ENCODE results near the gene GPR87. TPM values are rescaled to one million over a fixed set of nuclear protein-coding genes. Genes with fewer than 3 reads are reported as not detected.

The GPR87 gene
- total and polyA plus RNA-seq, 10 donors: not detected

DNA sequence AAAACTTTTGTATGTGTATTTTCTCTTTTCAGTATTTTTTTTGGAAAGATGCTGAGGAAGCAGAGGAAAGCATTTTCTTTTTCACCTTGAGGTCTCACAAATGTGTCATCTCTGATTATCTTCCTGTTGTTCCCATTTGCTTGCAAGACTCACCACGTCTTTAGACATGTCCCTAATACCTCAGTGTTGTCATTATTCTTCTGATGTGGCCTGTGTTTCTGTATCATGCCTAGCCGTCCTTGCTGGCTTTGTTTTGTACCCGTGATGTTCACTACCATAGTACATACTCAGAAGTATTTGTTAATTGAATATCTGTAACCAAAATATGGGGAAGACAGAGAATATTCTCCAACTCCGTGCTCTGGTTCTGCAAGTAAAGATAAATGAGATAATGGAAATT lies 33.2 kb downstream of the GPR87 start:
- H3K9me3 ChIP-seq: no peaks in the 10 kb centered on the region
- TF ChIP-seq CTCF (IDR thresholded peaks at IDR 0.05 in 8 of 11, conservative IDR thresholded peaks at IDR 0.05 in 3 of 11) (peak in 1 of 11 experiments; percentile 2), POLR2AphosphoS5 (IDR thresholded peaks at IDR 0.05) (no peak)
- 67 to 79% (median 70%) methylated on average over 4 of the region's 4 CpGs for WGBS, 5 donors
- H3K27me3 ChIP-seq (replicated peaks in 1 of 7): no peaks in the 10 kb centered on the region
- H3K36me3 ChIP-seq: no peaks in the 10 kb centered on the region
- intact Hi-C loops (cut with DNase I; ENCODE audit: low total_unique reads): loop anchor here (2.0 to 5.0 kb wide), 2 partner anchors 56 to 115 kb away; no protein-coding TSS in a partner anchor
- peaks cover 5 to 40% (median 19%) of the 10 kb centered on the region in 6 donors for H3K4me1 ChIP-seq
- no peak for DNase-seq
- no peak overlapping the region for H3K4me3 ChIP-seq
- H3K27ac ChIP-seq: peak overlapping the region in 2 of 8 donors; percentile 15 to 36

GRCh38 chr3:151282921-151283320 lies 33.7 kb downstream of the GPR87 start:
- Histone ChIP-seq H3K27me3 (replicated peaks in 1 of 7) (no peaks in the 10 kb centered on the region), H3K27ac (no peak overlapping the region), H3K4me3 (no peak overlapping the region), H3K4me1 (peaks cover 8 to 45% (median 23%) of the 10 kb centered on the region in 6 donors), H3K36me3 (no peaks in the 10 kb centered on the region), H3K9me3 (no peaks in the 10 kb centered on the region)
- DNase-seq: no peak
- intact Hi-C loops (cut with DNase I; ENCODE audit: low total_unique reads): loop anchor here (2.0 to 5.0 kb wide), 2 partner anchors 56 to 114 kb away; no protein-coding TSS in a partner anchor
- WGBS, 5 donors: 0 to 5% (median 2%) methylated on average over 1 of the region's 1 CpG
- TF ChIP-seq POLR2A (IDR thresholded peaks at IDR 0.05) (no peak), CTCF (IDR thresholded peaks at IDR 0.05 in 8 of 11, conservative IDR thresholded peaks at IDR 0.05 in 3 of 11) (peak; percentile 32 to 74 (median 57))

DNA sequence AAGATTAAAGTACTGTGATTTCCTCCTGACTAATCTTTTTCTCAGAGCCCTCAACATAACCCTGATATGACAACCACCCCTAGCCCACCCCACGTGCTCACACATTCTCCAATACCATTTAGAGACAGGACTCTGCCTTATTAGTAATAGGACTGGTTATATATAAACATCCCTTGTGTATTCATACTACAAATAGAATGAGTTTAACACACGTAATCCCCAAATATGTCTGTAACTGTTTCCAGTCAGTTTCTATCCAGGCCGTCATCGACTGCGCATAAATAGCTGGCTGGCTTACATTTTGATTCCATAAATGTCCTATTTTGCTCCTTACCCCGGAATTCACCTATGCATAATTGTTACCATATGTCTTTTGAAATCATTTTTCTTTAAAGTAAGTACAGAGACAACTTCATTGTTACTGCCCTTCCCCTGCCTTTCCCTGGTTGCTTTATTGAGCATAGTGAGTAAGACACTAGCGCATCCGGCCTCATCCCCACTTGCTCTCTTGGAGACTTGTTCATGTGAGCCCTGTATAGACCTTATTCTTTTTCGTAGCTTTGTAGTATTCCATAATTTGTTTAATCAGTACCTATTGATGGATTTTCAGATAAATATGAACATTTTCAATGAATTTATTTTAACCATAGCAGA lies 34.8 kb downstream of the GPR87 start:
- Histone ChIP-seq H3K27me3 (replicated peaks in 1 of 7) (no peaks in the 10 kb centered on the region), H3K27ac (no peak overlapping the region), H3K4me1 (peaks cover 9 to 56% (median 29%) of the 10 kb centered on the region in 6 donors), H3K4me3 (no peak overlapping the region), H3K9me3 (no peaks in the 10 kb centered on the region), H3K36me3 (no peaks in the 10 kb centered on the region)
- no peak for DNase-seq
- no peak for TF ChIP-seq POLR2AphosphoS5 (IDR thresholded peaks at IDR 0.05)
- no peak for TF ChIP-seq CTCF (IDR thresholded peaks at IDR 0.05 in 8 of 11, conservative IDR thresholded peaks at IDR 0.05 in 3 of 11)
- TF ChIP-seq POLR2A (IDR thresholded peaks at IDR 0.05): no peak
- whole genome bisulfite sequencing, 5 donors: 84 to 95% (median 92%) methylated on average over 9 of the region's 9 CpGs
- intact Hi-C loops (cut with DNase I; ENCODE audit: low total_unique reads): loop anchor here (2.0 to 5.0 kb wide), 2 partner anchors 54 to 113 kb away; no protein-coding TSS in a partner anchor

DNA sequence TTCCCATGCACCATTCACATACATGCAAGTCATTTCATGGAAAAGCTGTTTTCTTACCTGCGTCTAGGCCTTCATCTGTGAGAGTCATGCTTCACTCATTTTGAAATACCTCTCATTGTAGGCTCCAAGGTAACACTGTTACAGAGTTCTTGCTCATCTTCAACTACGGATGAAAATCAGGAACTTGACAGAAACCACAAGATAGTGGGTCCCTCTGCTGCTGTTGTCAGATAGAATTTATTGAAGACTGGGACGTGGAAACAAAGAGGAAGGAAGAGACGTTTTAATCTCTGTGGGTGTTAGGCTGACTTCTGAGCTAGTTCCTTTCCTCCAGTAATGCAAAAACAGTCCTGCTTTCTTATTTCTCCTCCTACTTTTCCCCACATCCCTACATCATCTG lies 38.4 kb downstream of the GPR87 start, which contains the start of gene P2RY14:
P2RY14 (minus strand) TSS at position 313 of the 400 bp plus-strand sequence. CDS start 64,226 bp downstream, outside the sequence.
- H3K27ac ChIP-seq: peak within 1 kb of the TSS; percentile 27 to 78 (median 58)
- no peaks in the 10 kb centered on the region for H3K9me3 ChIP-seq
- peak within 1 kb of the TSS in 5 of 8 donors; percentile 2 to 55 (median 15) for H3K4me3 ChIP-seq
- peaks cover 9 to 78% (median 33%) of the 10 kb centered on the region in 6 donors for H3K4me1 ChIP-seq
- DNase-seq: no peak
- intact Hi-C loops (cut with DNase I; ENCODE audit: low total_unique reads): no loop called here
- H3K27me3 ChIP-seq (replicated peaks in 1 of 7): no peaks in the 10 kb centered on the region
- peak in 2 of 11 experiments; percentile 4 to 8 for TF ChIP-seq CTCF (IDR thresholded peaks at IDR 0.05 in 8 of 11, conservative IDR thresholded peaks at IDR 0.05 in 3 of 11)
- TF ChIP-seq POLR2A (IDR thresholded peaks at IDR 0.05): no peak
- WGBS, 5 donors: 13 to 28% (median 22%) methylated on average over 4 of the region's 4 CpGs
- H3K36me3 ChIP-seq: no peaks in the 10 kb centered on the region
